CD4-positive, alpha-beta T cell treated with Interleukin-15 for 1 hour (primary cell): ENCODE measurements around the gene NDUFV1.
"Not testable (repeated sequence)": the region's sequence is repeated elsewhere in the genome, so short reads cannot be mapped to it uniquely, and the experiment has no call there.

Experiments used
- DNase-seq: peaks from one replicate; pipeline ENCODE4 v3.0.0-alpha.2; 2020

NDUFV1 gene

DNA sequence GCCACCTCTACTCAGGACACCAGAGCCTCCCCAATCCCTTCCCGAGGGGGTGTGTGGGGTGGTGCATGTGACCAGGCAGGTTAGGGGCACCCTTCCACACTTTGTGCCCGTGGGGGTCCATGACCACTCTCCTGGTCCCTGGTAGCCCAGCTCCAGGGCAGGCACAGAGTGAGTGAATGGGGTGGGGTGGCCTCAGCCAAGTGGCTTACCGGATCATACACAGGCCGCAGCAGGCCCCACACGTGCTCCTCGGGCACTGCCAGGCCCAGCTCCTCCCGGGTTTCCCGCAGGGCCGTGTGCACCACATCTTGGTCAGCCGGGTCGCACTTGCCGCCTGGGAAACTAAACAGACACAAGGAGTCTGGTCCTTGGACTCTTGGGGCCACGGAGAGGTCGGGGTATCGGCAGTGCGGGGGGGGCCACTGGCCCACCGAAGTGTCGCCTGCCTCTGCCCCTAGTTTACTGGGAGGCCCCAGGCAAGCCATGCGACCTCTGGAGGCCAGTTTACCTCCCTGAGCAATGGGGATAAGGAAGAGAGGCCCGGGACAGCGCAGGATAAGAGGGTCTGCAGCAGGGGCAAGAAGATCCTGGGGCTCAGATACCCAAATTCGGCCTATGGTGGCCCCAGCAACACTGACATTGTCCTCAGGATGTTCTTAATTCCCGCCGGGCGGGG lies 22.1 kb downstream of the NDUFV1 start:
- DNase-seq = no peak

DNA sequence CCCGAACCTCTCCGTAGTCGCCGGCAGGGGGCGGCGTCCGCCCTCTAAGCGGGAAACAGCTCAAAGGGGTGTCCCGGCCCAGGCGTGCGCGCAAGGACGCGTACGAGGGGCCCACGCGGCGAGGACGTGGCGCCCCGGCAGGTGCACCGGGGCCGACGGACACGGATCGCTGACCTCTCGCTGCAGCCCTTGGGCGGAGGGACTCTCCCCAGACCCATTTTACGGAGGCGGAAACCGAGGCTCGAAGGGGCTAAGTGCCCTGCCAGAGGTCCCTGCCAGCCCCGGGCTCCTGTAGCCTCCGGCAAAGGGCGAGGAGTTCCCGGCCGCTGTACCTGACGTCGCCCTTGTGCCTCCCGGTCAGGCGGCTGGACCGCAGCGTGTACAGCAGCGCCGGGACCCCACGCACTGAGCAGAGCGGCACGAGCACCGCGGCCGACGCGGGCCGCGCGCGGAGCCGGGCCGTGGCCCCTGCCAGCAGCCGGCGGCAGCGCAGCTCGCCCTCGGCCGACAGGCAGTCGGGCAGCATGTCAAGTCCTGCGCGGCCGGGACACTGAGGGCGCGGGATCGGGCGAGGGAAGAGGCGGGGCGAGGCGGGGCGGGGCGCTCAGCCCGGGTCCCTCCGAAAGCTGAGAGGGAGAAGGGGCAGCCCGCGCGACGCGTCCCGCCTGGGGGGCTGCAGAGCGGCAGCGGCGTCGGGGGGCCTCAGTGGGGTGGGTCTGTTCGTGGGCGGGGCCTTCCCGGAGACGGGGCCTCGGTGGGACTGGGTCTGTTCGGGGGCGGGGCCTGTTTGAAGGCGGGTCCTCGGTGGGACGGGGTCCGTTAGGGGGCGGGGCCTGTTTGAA lies 22.9 kb downstream of the NDUFV1 start, which contains the start of gene NUDT8:
TSS of gene NUDT8 (minus strand) at position 552 of the 842 bp plus-strand sequence. CDS start at position 526, 26 bp downstream.
- DNase-seq = peak; percentile 89

GRCh38 chr11:67630228-67630942 lies 23.6 kb downstream of the NDUFV1 start:
- peak; percentile 97 for DNase-seq

DNA sequence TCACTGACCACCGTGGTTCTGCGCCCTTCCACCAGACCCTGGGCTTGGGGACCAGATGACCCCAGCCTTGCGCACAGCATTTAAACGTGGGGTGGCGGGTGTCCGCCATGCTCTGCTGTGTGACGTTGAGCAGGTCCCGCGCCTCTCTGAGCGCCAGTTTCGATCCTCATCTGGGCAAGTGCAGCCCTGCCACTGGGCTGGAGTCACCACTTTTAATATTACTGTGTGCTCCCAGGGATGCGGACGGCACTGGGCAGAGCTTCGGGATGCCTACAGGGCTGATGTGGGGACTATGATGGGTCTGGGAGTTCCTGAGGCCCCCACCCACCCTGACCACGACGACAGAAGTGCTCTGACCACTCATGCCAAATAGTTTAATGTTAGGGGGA lies 24.2 kb downstream of the NDUFV1 start:
- DNase-seq = no peak

DNA sequence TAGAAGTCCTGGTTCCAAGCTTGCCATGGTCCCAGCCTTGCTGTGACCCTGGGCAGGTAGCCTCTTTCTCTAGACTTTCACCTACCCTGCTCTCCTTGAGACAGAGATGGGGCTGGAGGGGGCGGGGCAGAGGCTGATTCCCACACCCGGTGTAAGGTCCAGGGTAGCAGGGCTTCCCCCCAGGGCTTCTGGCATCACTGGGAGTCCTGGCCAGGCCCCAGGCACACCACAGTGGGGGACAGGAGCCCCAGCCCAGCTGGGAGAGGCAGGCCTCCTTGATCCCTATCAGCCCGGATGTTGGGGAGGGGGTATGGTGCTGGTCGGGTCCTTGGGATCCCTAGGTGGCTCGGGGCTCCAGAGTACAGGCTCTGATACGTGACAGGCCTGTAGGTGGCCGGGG lies 24.7 kb downstream of the NDUFV1 start:
- no peak for DNase-seq

GRCh38 chr11:67631853-67632174 lies 25.1 kb downstream of the NDUFV1 start:
- no peak for DNase-seq

GRCh38 chr11:67632175-67632981 lies 25.6 kb downstream of the NDUFV1 start:
- no peak for DNase-seq

DNA sequence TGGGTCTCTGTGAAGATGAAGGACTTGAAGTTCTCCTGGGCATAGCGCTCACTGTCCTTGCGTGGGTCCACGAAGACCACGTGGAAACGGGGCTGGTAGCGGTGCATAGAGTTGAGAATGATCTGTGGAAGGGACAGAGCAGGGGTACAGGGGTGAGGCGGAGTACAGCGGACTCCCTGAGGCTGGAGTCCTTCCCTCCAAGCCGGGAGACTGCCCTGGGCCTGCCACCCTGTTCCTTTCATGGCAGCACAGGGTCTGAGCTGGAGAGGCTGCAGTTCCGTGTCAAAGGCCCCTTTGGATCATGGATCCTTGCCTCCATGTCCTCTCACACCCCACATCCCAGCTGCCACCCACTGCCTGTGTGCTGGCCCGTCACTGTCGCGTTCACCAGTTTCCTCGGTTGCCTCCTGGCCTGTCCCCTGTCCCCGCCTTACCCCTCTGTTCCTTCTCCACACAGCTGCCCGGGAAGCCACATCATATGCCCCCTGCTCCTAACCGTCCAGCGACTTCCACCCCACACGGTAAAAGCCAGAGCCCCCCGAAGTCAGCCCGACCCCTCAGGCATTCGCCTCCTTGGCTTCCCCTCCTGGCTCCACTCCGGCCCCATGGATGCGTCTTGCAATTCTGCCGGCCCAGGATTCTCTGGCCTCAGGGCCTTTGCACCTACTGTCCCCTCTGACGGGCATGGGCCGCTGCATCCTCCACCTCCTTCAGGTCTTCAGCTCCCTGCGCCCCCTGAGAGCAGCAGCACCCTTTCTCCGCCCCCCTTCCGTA lies 26.4 kb downstream of the NDUFV1 start:
- no peak for DNase-seq

GRCh38 chr11:67633758-67634365 lies 27.1 kb downstream of the NDUFV1 start:
- DNase-seq = no peak

DNA sequence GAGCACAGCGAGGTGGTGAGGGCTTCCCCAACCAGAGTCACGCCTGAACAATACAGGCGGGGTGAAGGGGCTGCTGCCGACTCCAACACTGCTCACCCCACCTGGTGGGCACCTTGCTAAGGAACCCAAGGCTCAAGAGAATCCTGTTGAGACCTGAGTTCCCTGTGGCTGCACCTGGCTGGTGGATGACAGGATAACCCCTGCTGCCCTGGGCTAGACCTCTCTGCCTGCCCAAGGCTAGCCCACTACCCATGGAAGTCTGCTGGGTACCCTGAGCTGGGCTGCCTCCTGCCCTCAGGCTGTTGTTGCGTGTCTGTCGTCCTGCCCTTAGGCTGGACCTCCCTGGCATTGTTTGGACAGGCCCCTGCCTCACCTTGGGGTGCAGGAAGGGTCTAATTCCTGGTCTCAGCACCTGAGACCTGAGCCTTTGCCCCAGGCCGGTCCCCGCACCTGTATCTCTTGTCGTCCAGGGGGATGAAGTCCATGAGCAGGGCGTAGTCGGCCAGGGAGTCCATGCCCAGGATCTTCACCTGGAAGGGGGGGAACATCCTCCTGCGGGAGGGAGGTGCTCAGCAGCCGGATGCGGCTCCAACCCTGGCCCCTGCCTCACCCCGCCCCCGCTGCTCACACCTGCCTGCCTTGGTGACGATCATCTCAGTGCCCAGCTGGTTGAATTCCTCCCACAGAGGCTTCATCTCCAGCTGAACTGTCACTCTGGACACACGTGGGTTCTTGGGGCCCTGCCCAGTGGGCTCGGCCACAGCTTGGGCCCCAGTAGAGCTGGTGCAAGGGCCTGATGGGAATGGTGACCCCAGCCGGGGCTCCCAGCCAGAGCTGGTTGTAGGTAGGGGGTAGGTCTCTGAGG lies 27.9 kb downstream of the NDUFV1 start:
- no peak for DNase-seq

- DNase-seq = no peak
Measured at GRCh38 chr11:67635231-67635521, 28.4 kb downstream of the NDUFV1 start.

- no peak for DNase-seq
Measured at GRCh38 chr11:67636962-67637361, 30.2 kb downstream of the NDUFV1 start.

GRCh38 chr11:67637441-67637840 lies 30.7 kb downstream of the NDUFV1 start:
- DNase-seq = not testable (repeated sequence)

- DNase-seq = no peak
Measured at GRCh38 chr11:67638535-67639437, 32.0 kb downstream of the NDUFV1 start.

DNA sequence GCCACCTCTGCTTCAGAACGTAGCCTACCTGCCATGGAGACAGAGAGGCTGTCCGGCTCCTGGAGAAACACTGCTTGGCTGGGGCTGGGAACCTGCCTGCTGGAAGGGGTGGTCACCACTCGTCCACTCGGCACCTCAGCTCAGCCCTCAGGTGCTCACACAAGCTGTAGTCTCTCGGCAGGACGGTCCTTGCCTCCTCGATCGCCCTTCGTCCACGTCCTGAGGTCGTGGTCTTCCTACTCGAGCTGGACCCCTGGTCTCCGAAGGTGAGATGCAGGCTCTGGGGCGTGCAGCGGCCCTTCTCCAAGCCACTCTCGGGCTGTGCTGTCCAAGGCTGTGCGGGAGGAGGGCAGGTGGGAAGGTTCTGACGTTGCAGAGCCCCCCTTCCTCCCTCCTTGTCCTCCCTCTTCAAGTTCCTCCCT lies 32.7 kb downstream of the NDUFV1 start, which contains the start of gene TBX10:
TSS of gene TBX10 (minus strand) at position 326 of the 422 bp plus-strand sequence. CDS start at position 35, 291 bp downstream.
- no peak for DNase-seq

GRCh38 chr11:67640021-67640757 lies 33.5 kb downstream of the NDUFV1 start:
- peak; percentile 66 for DNase-seq

- DNase-seq = no peak
Measured at GRCh38 chr11:67640758-67641337, 34.1 kb downstream of the NDUFV1 start.
